Measurements from ENCODE around the gene PGBD1.

GRCh38 chr6:28333599-28334018, 52.2 kb downstream of the PGBD1 start:
- TF ChIP-seq CTCF (conservative IDR thresholded peaks at IDR 0.05) (no peak), EZH2 (IDR thresholded peaks at IDR 0.05; ENCODE audit: low read depth) (no peak)

Measured in PC-9 (cell line).